Middle frontal gyrus (tissue), 1 donor: ENCODE results near the gene FAAP100.
"Not testable (repeated sequence)": the region's sequence is repeated elsewhere in the genome, so short reads cannot be mapped to it uniquely, and the experiment has no call there.

ENCODE experiments used
- DNase-seq: peaks from one replicate; pipeline ENCODE4 v3.0.0-alpha.2; 2015; ENCODE audit warnings: low spot score; ENCODE audit errors: extremely low spot score

The FAAP100 gene, protein sequence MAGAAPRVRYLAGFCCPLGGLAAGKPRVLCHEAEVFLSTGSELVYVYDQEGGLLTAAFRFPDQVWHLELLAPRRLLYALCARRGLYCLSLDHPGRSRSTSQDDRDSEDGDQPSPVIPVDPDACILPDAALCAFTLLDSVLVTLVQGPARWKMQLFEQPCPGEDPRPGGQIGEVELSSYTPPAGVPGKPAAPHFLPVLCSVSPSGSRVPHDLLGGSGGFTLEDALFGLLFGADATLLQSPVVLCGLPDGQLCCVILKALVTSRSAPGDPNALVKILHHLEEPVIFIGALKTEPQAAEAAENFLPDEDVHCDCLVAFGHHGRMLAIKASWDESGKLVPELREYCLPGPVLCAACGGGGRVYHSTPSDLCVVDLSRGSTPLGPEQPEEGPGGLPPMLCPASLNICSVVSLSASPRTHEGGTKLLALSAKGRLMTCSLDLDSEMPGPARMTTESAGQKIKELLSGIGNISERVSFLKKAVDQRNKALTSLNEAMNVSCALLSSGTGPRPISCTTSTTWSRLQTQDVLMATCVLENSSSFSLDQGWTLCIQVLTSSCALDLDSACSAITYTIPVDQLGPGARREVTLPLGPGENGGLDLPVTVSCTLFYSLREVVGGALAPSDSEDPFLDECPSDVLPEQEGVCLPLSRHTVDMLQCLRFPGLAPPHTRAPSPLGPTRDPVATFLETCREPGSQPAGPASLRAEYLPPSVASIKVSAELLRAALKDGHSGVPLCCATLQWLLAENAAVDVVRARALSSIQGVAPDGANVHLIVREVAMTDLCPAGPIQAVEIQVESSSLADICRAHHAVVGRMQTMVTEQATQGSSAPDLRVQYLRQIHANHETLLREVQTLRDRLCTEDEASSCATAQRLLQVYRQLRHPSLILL

DNA sequence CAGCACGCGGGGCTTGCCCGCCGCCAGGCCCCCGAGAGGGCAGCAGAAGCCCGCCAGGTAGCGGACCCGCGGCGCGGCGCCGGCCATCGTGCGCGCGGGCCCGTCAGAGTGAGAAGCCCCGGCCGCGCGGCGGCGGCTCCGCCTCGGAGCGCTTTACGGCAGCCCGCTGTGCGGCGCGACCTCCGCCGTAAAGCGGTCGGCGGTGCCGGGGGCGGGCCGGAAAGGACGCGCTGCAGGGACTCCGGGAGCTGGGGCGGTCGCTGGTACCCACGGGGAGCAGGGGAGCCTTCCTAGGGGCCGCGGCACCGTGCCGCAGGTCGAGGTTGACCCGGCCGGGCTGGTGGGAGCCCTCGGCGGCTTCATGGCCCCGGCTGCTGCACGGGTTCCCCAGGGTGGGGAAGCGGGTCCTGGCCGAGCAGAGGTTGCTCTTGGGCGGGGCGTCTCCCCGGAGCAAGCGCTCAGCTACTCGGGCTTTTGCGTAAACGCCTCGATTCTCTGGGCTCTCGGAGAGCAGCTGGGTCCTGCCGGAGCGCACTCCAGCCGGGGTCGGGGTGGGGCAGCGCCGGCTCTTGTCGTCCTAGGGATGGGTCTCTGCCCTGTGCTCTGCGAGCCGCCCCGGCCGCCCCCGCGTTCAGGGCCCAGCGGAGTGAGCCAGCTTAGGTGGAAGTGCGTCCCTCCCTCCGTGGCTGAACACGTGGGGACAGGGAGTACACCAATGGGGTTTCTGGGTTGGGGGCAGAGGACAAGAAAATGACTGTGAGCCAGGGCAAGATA lies at the start of gene FAAP100:
Gene FAAP100 (minus strand): TSS at position 110 of the 774 bp plus-strand sequence. CDS start 23 bp downstream, at position 87.
- DNase-seq: peak; percentile 70

- DNase-seq: no peak
Measured at GRCh38 chr17:81601525-81602120, 49.5 kb upstream of the FAAP100 start.

DNA sequence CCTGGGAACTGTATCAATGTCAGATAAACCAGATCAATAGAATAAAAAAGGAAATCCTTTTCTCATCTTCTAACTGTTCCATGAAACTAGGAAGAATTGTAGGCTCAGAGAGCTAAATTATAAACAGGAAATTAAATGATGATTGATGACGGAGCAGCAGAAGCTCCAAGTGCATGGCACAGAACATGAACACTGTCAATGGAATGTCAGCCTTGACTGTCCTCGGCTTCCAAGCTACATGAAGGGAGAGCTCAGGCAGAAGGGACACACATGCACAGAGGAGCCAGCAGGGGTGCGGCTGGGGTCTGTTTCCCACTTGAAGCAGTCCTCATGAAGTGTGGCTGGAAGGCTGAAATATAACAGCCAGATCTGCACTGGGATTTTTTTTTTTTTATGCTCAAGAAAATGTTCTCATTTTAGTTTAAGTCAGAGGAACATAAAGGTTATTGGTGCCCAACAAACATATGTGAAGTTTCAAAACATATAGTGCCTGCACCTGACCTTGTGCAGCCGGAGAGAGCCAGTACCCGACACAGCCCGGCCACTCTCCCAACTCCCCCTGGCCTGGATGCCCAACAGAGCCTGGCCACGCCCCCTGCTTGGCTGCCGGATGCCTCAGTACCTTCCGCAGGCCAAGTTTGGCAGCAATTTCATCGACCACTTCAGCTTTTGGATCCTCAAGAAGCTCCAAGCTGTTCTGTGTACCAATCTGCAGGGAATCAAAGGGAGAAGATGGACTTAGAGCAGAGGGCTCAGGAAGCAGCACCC lies 47.8 kb upstream of the FAAP100 start:
- no peak for DNase-seq

DNA sequence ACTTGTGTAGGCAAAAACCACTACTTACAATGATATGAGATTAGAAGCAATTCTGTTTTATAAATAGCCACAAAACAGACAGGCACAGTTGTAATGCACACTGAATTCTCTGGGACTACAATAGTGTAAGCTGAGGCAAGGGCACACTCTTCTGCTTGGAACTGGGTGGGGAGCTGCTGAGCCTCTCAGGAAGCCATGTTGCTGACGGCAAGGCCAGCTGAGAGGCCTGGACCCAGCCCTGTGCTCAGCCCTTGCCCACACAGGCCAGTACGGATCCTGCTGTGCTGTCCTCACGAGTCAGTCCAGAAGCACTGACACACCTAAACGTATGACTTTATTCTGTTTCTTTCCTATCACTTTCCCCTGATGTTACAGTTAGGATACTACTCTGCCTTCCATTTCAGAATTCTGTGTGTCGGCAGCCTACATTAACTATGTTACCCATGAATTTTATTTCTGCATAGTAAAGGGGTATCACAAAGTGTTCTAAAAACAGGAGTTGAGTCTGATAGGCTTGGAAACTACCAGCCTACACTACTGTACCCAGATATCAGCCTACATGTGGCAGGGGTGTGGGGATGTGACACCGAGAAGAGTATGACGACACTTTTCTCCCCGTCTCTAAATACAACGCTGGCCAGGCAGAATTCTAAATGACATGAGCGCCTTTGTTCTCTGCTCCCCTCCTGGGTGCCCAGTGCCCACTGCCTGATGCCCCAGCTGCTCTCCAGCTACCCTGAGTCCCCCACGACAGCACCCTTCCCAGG lies 41.1 kb upstream of the FAAP100 start:
- DNase-seq: no peak

- DNase-seq: no peak
Measured at GRCh38 chr17:81591971-81592370, 39.8 kb upstream of the FAAP100 start.

DNA sequence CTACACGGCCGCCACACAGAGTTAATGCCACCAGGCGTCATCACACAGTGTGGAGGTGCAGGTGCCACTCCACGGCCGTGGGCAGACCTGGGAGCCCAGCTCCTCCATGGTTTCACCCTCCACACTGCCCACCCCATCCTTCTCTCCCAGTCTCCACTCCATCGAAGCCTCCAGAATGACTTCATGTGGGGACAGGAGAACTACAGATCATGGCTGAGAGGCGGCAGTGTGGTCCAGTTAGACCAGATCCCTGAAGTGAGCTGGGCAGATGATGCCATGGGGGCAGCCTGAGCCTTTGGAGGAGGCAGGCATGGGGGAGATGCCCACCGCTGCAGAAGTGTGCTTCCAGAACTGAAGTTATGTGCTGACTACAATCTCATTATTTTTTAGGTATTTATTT lies 38.0 kb upstream of the FAAP100 start:
- no peak for DNase-seq

DNA sequence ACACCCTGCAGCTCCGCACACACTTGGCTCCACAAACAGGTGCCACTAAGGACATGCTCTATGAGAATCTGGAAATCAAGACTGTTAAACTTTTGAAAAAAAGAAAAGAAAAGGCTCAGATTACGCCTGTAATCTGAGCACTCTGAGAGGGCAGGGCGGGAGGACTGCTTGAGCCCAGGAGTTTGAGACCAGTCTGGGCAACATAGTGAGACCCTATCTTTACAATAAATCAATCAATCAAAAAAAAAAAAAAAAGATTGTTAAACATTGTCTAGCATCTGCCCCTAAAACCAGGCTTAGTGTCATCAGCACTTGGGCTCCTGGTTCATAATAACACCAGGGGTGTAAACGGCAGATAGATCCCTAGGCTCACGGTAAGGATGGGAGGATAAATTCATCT lies 37.5 kb upstream of the FAAP100 start:
- no peak for DNase-seq

- no peak for DNase-seq
Measured at GRCh38 chr17:81586096-81586495, 33.9 kb upstream of the FAAP100 start.

- DNase-seq: not testable (repeated sequence)
Measured at GRCh38 chr17:81584771-81585170, 32.6 kb upstream of the FAAP100 start.

- DNase-seq: no peak
Measured at GRCh38 chr17:81583589-81584342, 31.6 kb upstream of the FAAP100 start.

DNA sequence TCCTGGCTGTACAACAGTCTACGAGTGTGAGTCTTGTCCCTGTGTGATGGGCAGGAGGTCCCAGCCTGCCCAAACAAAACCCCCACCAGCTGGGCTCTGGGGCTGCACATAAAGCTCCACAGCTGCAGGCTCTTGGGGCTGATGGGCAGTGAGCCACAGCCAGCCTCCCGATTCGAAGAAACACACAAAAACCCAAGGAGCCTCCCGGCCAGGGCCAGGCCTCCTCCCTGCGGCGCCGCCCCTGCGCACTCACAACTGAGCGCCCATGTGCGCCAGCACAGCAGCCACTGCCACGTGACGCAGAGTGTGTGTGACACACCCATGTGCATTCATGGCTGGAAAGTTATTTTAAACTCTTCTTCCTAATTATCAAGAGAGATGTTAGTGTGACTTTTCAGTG lies 30.6 kb upstream of the FAAP100 start:
- no peak for DNase-seq

DNA sequence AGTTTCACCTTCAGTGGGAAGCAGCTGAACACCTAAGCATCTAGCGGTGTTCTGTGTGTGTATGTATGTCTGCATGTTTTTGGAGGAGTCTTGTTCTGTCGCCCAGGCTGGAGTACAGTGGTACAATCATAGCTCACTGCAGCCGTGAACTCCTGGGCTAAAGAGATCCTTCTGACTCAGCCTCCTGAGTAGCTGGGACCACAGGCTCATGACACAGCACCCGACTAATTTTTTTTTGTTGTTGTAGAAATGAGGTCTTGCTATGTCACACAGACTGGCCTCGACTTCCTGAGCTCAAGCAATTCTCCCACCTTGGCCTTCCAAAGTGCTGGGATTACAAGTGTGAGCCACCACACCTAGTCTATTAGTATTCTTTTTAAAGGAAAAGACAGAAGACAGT lies 30.2 kb upstream of the FAAP100 start:
- no peak for DNase-seq

- DNase-seq: no peak
Measured at GRCh38 chr17:81581758-81582157, 29.6 kb upstream of the FAAP100 start.

DNA sequence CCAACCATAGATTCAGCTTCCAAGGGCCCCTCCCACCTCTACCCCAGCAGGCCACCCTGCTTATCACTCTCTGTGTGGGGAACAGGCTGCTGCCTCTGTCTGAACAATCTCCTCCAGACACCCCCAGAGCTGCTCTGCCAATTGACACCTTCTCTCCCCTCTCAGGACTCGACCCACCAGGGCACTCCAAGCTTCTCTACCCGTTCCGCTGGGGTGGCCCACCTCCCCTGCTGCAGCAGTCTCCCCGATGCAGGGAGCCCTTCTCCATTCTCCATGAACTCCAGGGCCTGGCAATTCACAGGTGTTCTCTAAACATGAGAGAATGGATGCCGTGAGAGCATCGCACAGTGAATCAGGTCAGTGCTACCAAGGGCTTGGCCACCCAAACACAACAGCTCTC lies 28.3 kb upstream of the FAAP100 start:
- DNase-seq: no peak

DNA sequence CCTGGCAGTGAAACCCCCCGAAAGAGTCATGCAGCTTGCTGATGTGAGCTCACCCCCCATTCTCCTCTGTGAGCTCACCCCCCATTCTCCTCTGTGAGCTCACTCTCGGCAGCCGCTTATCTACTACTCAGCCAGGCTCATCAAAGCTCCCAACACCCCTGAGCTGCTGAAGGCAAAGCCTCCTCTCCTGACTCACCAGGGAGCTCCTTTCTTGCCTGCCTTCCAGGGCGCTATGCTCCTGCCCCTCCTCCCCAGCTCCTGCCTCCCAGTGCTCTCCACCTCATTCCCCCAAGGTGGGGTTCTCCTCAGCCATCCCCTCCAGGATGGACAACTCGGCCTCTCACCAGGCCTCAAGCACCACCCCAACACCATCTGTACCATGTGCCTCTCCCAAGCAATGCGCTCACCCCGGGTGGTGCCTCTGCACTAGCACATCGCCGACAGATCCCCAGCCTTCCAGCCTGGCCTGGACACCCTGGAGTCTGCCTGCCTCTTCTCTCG lies 27.7 kb upstream of the FAAP100 start:
- DNase-seq: no peak

DNA sequence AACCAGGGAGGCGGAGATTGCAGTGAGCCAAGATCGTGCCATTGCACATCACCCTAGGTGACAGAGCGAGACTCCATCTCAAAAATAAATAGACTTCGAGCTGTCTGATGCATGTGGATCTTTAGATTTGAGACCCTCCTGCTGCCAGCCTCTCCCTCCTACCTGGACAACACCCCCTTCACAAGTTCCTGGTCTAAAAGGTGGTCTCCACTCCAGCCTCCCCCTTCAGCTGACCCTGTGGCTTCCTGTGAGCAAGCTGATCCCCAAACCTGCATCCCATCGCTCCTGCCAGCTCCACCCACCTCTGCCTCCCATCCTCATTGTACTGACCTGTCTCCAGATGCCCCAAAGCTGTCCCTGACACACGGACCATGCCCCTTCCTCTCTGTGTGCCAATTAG lies 27.1 kb upstream of the FAAP100 start:
- no peak for DNase-seq

DNA sequence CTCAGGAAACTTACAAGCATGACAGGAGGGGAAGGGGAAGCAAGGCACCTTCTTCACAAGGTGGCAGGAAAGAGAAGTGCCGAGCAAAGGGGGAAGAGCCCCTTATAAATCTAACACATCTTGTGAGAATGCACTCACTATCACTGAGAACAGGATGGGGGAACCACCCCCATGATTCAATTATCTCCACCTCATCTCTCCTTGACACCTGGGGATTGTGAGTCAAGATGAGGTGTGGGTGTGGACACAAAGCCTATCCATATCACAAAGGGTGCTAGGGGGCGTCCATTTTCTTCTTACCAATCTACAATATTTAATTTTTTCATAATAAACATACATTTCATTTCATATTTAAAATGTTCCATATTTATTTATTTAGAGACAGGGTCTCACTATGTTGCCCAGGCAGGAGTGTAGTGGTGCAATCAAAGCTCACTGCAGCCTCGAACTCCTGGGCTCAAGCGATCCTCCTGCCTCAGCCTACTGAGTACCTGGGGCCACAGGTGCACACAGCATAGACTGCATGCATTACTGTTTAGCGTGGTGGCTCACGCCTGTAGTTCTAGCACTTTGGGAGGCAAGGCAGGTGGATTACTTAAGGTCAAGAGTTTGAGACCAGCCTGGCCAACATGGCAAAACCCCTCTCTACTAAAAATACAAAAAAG lies 26.5 kb upstream of the FAAP100 start:
- DNase-seq: no peak

- no peak for DNase-seq
Measured at GRCh38 chr17:81578038-81578441, 25.9 kb upstream of the FAAP100 start.
